HG03175 (cell line): Measurements from ENCODE around the gene FAM184B.

Source experiments
- ATAC-seq: cut with Tn5 transposase; IDR thresholded peaks from one replicate; pipeline ENCODE4 v1.9.1; 2021; ENCODE audit warnings: mild to moderate bottlenecking, moderate library complexity; ENCODE audit not compliant: unreplicated experiment

FAM184B gene

GRCh38 chr4:17646693-17647092, 134.7 kb downstream of the FAM184B start:
- ATAC-seq: no peak

DNA sequence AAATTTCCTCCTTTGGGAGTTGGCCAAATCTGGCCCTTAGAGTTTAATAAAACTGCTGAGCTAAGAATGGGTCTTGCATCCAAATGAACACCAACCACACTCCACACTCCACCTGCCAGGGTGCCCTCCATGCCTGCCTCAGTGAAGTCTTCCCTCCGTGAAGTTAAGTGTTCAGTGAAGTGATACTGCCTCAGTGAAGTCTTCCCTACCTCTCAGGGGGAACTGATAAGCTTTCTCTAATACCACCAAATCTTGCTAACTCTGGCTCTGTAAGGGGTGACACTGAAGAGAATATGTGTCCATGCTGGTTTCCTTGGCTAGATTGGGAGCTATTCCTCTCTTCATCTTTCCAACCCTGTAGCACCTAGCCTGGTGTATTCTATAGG, 139.0 kb downstream of the FAM184B start:
- ATAC-seq: no peak

DNA sequence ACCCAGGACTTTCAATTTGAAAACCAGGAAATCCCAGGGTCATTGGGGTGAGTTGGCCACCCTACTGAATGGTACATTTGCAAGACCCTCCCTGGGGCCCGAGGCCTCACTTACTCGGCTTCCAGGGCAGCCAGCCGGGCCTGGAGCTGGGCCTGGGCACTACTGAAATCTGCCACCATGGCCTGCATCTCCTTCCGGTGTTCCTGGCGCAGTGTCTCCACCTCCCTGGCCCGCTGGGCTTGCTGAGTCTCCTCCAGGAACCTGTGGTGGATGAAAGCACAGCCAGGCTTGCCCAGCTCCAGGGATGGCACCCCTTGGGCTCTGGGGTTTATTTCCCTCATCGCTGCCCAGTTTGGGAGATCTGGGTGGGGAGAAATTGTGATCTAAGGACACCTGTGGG, 142.3 kb downstream of the FAM184B start:
- ATAC-seq: no peak

- peak; percentile 92 for ATAC-seq
These were observed 144.5 kb downstream of the FAM184B start for GRCh38 chr4:17636696-17637622.

DNA sequence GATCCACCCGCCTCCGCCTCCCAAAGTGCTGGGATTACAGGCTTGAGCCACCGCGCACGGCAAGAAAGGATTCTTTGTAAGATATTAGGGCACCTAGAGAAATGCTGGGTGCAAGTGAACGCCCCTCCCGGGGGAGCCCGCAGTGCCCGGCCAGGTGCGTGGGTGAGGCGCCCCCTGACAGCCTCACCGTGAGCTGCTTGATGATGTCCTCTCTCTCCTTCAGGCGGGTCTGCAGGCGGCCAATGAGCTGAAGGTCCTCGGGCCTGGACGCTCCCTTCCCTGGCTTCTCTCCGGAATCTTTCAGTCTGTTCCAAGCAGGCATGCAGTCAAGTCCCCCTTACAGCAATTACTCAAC, 145.1 kb downstream of the FAM184B start:
- peak; percentile 19 for ATAC-seq

GRCh38 chr4:17635056-17635455, 146.4 kb downstream of the FAM184B start:
- ATAC-seq: no peak

- no peak for ATAC-seq
These were observed 147.8 kb downstream of the FAM184B start for GRCh38 chr4:17633600-17633999.

GRCh38 chr4:17630228-17630627, 151.2 kb downstream of the FAM184B start:
- no peak for ATAC-seq

GRCh38 chr4:17624821-17625220, 156.6 kb downstream of the FAM184B start:
- ATAC-seq: no peak

GRCh38 chr4:17623451-17624001, 157.9 kb downstream of the FAM184B start:
- ATAC-seq: no peak

DNA sequence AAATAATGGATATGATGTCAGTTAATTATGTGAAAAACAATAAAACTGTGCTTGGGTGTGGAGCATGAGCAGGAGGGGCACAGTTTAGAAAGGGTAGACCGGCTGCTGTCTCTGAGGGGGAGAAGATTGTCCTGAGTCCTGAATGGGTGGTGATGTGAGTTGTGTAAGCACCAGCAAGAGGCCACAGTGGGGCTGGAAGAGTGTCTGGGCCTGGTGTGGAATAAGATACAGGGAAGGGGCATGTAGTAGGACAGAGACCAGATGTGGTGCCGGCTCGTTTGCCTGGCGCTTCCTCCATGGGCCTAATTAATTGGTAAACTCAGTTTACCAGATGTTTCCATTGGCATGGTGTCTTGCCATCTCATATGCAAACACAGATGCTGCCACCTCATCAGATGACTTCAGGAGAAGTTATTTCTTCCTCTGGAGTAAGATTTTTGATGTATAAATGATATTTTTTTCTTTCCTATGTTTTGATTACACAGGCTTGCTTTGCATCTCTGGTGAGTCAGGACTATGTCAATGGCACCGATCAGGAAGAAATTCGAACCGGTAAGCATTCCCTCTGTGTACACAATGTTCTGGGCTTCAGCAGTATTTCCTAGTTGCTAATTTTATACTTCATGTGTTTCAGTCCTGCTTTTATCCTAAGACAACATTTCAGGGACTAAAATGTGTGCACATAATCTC, 161.9 kb downstream of the FAM184B start:
- no peak for ATAC-seq

DNA sequence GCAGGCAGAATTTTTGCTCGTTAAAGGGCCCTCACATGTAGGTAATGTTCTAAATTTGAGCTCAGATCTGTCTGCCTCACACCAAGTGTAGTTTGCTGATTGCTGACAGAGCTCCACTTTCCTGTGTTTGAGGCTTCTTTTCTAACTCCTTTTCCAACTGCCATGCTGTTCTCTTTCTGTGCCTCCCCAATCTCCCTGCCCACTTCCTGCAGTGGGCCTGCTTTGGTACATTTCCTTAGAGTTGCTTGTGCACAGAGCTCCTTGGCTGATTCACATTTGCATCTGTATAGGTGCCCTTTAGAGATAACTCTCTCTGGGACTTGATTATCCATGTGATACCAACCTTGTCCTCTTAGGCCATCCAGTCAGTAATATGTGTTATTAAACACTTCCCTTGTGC, 162.5 kb downstream of the FAM184B start:
- no peak for ATAC-seq

- no peak for ATAC-seq
These were observed 165.1 kb downstream of the FAM184B start for GRCh38 chr4:17616283-17616682.

GRCh38 chr4:17614416-17615299, 166.8 kb downstream of the FAM184B start, which contains the start of gene MED28:
Gene MED28 (plus strand): TSS chr4:17614641. CDS start chr4:17614655, 14 bp downstream.
- peak; percentile 95 for ATAC-seq

DNA sequence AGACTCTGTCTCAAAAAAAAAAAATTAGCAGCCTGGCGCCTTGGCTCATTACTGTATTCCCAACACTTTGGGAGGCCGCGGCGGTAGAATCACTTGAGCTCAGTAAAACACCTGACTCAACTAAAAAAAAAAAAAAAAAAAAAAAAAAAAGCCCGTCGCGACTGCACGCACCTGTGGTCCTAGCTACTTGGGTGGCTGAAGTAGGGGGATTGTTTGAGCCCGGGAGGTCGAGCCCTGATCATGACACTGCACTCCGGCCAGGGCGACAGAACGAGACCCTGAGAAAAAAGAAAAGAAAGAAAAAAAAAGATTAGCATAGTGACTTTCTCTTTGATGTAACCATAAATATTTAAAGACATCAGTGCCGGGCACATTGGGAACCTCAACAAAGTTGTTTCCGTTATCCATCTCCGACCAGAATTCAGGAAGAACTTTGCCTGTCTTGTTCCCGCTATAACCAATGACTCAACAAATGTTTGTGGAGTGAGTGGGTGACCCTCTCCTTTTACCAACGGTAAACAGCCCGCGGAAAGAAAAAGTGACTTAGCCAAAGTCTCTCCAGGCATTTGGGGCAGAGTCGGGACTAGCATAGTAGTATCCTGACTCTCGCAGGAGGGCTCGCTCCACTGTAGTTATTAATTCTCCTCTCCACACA, 167.5 kb downstream of the FAM184B start:
- peak; percentile 55 for ATAC-seq

GRCh38 chr4:17605236-17605635, 176.2 kb downstream of the FAM184B start:
- no peak for ATAC-seq

GRCh38 chr4:17599826-17600225, 181.6 kb downstream of the FAM184B start:
- no peak for ATAC-seq

GRCh38 chr4:17597517-17597916, 183.9 kb downstream of the FAM184B start:
- ATAC-seq: no peak

- peak; percentile 94 for ATAC-seq
These were observed 185.9 kb downstream of the FAM184B start for GRCh38 chr4:17595471-17596005.

- ATAC-seq: no peak
These were observed 192.1 kb downstream of the FAM184B start for GRCh38 chr4:17589355-17589754.
